ENCODE measurements around the gene SAMD4B. TPM values are rescaled to one million over a fixed set of nuclear protein-coding genes. Genes with fewer than 3 reads are reported as not detected.

Gene SAMD4B
- total and polyA plus RNA-seq, 9 of the 15 experiments (the other 6 are each of a cell fraction or from before 2014, with no cell fraction given): 3.4 to 90.5 (median 38.0) TPM

DNA sequence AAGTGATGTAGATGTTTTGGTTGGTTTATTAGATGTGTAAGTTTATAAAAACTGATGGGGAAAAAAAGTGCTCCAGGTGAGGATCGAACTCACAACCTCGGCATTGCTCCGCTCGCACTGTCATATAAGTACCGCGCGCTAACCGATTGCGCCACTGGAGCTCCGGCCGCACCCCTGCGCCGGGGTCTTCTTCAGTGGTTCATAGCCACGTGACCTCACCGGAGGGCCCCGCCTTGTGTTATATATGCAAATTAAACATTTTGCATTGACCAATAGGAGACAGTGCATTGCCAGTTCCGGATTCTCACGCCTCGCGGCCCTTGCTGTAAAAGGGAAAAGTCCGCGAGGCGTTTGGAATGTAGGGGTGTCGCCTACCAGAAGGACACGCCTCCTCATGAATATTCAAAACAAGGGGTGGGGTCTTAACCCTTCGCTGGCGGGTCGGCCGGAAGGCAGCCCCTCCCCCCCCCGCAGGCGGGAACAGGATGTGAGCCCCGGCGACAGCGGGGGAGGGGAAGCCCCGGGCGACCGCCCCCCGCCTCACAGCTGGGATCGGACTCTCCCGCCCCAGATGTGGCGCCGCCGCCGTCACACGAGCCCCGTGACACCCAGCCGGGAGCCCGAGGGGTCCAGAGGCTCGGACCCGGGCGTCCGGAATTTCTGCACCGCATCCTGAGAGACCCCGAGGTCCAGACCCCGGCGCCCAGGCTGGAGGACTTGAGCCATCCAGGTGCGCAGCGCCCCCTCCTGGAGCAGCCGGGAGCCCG, 70.1 kb downstream of the SAMD4B start, which contains the start of gene PLEKHG2 (continued):
- TF ChIP-seq, protein P1, sequence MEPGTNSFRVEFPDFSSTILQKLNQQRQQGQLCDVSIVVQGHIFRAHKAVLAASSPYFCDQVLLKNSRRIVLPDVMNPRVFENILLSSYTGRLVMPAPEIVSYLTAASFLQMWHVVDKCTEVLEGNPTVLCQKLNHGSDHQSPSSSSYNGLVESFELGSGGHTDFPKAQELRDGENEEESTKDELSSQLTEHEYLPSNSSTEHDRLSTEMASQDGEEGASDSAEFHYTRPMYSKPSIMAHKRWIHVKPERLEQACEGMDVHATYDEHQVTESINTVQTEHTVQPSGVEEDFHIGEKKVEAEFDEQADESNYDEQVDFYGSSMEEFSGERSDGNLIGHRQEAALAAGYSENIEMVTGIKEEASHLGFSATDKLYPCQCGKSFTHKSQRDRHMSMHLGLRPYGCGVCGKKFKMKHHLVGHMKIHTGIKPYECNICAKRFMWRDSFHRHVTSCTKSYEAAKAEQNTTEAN (CRISPR knock-in tag; IDR thresholded peaks at IDR 0.05): peak; percentile 70; the same call in 1 of the 2 replicates
- TF ChIP-seq, protein P2, sequence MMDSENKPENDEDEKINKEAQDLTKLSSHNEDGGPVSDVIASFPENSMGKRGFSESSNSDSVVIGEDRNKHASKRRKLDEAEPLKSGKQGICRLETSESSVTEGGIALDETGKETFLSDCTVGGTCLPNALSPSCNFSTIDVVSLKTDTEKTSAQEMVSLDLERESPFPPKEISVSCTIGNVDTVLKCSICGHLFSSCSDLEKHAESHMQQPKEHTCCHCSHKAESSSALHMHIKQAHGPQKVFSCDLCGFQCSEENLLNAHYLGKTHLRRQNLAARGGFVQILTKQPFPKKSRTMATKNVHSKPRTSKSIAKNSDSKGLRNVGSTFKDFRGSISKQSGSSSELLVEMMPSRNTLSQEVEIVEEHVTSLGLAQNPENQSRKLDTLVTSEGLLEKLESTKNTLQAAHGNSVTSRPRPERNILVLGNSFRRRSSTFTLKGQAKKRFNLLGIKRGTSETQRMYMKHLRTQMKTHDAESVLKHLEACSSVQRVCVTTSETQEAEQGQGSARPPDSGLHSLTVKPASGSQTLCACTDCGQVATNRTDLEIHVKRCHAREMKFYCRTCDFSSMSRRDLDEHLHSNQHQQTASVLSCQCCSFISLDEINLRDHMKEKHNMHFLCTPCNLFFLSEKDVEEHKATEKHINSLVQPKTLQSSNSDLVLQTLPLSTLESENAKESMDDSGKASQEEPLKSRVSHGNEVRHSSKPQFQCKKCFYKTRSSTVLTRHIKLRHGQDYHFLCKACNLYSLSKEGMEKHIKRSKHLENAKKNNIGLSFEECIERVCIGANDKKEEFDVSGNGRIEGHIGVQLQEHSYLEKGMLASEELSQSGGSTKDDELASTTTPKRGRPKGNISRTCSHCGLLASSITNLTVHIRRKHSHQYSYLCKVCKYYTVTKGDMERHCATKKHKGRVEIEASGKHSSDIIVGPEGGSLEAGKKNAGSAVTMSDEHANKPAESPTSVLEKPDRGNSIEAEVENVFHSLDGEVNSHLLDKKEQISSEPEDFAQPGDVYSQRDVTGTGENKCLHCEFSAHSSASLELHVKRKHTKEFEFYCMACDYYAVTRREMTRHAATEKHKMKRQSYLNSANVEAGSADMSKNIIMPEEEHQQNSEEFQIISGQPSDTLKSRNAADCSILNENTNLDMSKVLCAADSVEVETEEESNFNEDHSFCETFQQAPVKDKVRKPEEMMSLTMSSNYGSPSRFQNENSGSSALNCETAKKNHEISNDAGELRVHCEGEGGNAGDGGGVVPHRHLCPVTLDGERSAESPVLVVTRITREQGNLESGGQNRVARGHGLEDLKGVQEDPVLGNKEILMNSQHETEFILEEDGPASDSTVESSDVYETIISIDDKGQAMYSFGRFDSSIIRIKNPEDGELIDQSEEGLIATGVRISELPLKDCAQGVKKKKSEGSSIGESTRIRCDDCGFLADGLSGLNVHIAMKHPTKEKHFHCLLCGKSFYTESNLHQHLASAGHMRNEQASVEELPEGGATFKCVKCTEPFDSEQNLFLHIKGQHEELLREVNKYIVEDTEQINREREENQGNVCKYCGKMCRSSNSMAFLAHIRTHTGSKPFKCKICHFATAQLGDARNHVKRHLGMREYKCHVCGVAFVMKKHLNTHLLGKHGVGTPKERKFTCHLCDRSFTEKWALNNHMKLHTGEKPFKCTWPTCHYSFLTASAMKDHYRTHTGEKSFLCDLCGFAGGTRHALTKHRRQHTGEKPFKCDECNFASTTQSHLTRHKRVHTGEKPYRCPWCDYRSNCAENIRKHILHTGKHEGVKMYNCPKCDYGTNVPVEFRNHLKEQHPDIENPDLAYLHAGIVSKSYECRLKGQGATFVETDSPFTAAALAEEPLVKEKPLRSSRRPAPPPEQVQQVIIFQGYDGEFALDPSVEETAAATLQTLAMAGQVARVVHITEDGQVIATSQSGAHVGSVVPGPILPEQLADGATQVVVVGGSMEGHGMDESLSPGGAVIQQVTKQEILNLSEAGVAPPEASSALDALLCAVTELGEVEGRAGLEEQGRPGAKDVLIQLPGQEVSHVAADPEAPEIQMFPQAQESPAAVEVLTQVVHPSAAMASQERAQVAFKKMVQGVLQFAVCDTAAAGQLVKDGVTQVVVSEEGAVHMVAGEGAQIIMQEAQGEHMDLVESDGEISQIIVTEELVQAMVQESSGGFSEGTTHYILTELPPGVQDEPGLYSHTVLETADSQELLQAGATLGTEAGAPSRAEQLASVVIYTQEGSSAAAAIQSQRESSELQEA (IDR thresholded peaks at IDR 0.05; ENCODE audit: low read depth): no peak
- TF ChIP-seq C11orf30 (IDR thresholded peaks at IDR 0.05; ENCODE audit: low read depth) (no peak), SP2 (IDR thresholded peaks at IDR 0.05; ENCODE audit: extremely low read depth, low read depth, low read length, poor library complexity, severe bottlenecking) (no peak), ZNF282 (CRISPR knock-in tag; IDR thresholded peaks at IDR 0.05) (no peak), MAZ (CRISPR knock-in tag; conservative IDR thresholded peaks at IDR 0.05 in 1 of 2, IDR thresholded peaks at IDR 0.05 in 1 of 2) (peak; percentile 89 to 93), ETV1 (tag; conservative IDR thresholded peaks at IDR 0.05; ENCODE audit: low read depth) (peak; percentile 98), CCNT2 (IDR thresholded peaks at IDR 0.05; ENCODE audit: borderline replicate concordance, extremely low read depth, insufficient read length, low read depth, low read length) (peak; percentile 87)
- TF ChIP-seq, protein P3, sequence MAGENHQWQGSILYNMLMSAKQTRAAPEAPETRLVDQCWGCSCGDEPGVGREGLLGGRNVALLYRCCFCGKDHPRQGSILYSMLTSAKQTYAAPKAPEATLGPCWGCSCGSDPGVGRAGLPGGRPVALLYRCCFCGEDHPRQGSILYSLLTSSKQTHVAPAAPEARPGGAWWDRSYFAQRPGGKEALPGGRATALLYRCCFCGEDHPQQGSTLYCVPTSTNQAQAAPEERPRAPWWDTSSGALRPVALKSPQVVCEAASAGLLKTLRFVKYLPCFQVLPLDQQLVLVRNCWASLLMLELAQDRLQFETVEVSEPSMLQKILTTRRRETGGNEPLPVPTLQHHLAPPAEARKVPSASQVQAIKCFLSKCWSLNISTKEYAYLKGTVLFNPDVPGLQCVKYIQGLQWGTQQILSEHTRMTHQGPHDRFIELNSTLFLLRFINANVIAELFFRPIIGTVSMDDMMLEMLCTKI (IDR thresholded peaks at IDR 0.05; ENCODE audit: partially characterized antibody): no peak
- TF ChIP-seq, protein P4, sequence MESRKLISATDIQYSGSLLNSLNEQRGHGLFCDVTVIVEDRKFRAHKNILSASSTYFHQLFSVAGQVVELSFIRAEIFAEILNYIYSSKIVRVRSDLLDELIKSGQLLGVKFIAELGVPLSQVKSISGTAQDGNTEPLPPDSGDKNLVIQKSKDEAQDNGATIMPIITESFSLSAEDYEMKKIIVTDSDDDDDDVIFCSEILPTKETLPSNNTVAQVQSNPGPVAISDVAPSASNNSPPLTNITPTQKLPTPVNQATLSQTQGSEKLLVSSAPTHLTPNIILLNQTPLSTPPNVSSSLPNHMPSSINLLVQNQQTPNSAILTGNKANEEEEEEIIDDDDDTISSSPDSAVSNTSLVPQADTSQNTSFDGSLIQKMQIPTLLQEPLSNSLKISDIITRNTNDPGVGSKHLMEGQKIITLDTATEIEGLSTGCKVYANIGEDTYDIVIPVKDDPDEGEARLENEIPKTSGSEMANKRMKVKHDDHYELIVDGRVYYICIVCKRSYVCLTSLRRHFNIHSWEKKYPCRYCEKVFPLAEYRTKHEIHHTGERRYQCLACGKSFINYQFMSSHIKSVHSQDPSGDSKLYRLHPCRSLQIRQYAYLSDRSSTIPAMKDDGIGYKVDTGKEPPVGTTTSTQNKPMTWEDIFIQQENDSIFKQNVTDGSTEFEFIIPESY (CRISPR knock-in tag; IDR thresholded peaks at IDR 0.05): peak; percentile 84

All from K562 (cell line).